Adrenal gland (tissue), 5 donors: ENCODE results near the gene AGTPBP1.

ENCODE experiments used
- POLR2A ChIP-seq, 2 donors: fragments of 450-650 bp; IDR thresholded peaks; one replicate each; pipeline ENCODE4 v1.6.1; 2017; ENCODE audit warnings: antibody characterized with exemption in 2 of 2, mild to moderate bottlenecking in 2 of 2, moderate library complexity in 1 of 2
- TF ChIP-seq, protein P1 (sequence below), 6 experiments: fragments of 450-650 bp in 4 of 6; fragments of 200-600 bp in 2 of 6; sonication (generic) in 1 of 6; IDR thresholded peaks; 1 replicate in 5 of 6; 2 replicates in 1 of 6; pipeline versions ENCODE4 v1.5.1 to v1.8.0; 2016 to 2021; ENCODE audit warnings: antibody characterized with exemption in 6 of 6, mild to moderate bottlenecking in 2 of 6, moderate library complexity in 1 of 6
- donor health status: DM: no; HTN: no; CAD: no.

- TF ChIP-seq POLR2A (IDR thresholded peaks at IDR 0.05) = no peak
- TF ChIP-seq, protein P1, sequence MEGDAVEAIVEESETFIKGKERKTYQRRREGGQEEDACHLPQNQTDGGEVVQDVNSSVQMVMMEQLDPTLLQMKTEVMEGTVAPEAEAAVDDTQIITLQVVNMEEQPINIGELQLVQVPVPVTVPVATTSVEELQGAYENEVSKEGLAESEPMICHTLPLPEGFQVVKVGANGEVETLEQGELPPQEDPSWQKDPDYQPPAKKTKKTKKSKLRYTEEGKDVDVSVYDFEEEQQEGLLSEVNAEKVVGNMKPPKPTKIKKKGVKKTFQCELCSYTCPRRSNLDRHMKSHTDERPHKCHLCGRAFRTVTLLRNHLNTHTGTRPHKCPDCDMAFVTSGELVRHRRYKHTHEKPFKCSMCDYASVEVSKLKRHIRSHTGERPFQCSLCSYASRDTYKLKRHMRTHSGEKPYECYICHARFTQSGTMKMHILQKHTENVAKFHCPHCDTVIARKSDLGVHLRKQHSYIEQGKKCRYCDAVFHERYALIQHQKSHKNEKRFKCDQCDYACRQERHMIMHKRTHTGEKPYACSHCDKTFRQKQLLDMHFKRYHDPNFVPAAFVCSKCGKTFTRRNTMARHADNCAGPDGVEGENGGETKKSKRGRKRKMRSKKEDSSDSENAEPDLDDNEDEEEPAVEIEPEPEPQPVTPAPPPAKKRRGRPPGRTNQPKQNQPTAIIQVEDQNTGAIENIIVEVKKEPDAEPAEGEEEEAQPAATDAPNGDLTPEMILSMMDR (IDR thresholded peaks at IDR 0.05) = no peak
Observed at GRCh38 chr9:85713897-85714296, 27.9 kb downstream of the AGTPBP1 start.
